Kidney epithelial cell (primary cell): ENCODE data around the gene MRNIP. TPM values are rescaled to one million over a fixed set of nuclear protein-coding genes. Genes with fewer than 3 reads are reported as not detected.

Experiments
- DNase-seq: peaks from one replicate; pipeline ENCODE4 v3.0.0-alpha.2; 2010; ENCODE audit warnings: low read depth
- H3K27me3 ChIP-seq: 2 replicates; pipeline ENCODE4 v1.6.0; 2011; ENCODE audit warnings: low read length; ENCODE audit not compliant: control insufficient read depth, insufficient read depth
- H3K36me3 ChIP-seq: 2 replicates; pipeline ENCODE4 v1.5.1; 2011; ENCODE audit warnings: low read length; ENCODE audit not compliant: control insufficient read depth, insufficient read depth
- H3K4me3 ChIP-seq: 2 replicates; pipeline ENCODE4 v1.5.1; 2011; ENCODE audit warnings: low read depth, mild to moderate bottlenecking, control low read depth, low read length
- total RNA-seq: library from RNA; depleted of rRNA; stranded (reverse); fragments of >200 nt; gene quantifications from 2 replicates; pipeline ENCODE4 v1.2.3, GENCODE V29; 2015
- TF ChIP-seq, protein P1 (sequence below): IDR thresholded peaks from 2 replicates; pipeline ENCODE4 v1.5.1; 2011; ENCODE audit warnings: mild to moderate bottlenecking, moderate library complexity, low read length, control low read depth, inconsistent platforms; ENCODE audit not compliant: insufficient read depth, poor library complexity, severe bottlenecking

The MRNIP gene
- total RNA-seq, 1 donor from 2014 or later: 25.7 TPM

DNA sequence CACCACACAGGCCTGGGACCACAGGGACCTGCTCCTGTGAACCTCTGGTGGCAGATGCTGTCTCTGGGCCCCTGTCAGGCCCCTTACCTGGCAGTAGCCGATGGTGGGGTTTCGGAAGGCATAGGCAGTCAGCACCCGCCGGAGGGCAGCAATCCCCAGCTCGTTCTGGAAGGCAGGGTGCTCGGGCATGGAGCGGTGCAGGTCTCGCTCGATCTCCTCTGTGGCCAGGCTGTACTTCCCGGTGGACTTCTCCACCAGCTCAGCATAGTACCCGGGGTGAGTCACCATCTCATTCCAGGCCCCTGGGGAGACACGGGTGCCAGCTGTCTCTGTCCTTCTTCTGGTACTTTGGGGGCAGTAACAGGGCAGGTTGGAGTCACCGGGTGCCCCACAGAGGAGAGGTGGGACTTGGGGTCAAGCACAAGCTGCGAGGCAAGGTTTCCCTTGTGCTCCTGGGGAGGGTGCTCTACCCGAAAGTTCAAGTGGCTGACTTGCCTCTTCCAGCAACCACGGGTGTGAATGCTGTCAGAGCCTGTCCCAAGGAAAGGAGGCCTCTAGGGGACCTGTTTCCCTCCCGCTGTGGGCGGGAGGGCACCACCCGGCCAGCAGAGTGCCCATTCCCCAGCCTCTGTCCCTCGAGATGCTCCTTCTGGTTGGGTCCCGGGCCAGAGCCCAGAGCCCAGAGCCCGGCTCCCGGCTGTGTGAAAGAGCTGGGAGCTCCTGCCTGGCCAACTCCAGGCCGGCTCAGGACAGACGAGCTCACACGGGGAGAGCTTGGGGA is 19.8 kb upstream of the MRNIP start:
- peaks cover 1% of the 10 kb centered on the region for H3K36me3 ChIP-seq
- no peak for DNase-seq
- TF ChIP-seq, protein P1, sequence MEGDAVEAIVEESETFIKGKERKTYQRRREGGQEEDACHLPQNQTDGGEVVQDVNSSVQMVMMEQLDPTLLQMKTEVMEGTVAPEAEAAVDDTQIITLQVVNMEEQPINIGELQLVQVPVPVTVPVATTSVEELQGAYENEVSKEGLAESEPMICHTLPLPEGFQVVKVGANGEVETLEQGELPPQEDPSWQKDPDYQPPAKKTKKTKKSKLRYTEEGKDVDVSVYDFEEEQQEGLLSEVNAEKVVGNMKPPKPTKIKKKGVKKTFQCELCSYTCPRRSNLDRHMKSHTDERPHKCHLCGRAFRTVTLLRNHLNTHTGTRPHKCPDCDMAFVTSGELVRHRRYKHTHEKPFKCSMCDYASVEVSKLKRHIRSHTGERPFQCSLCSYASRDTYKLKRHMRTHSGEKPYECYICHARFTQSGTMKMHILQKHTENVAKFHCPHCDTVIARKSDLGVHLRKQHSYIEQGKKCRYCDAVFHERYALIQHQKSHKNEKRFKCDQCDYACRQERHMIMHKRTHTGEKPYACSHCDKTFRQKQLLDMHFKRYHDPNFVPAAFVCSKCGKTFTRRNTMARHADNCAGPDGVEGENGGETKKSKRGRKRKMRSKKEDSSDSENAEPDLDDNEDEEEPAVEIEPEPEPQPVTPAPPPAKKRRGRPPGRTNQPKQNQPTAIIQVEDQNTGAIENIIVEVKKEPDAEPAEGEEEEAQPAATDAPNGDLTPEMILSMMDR: no peak
- H3K4me3 ChIP-seq: no peak overlapping the region
- no peaks in the 10 kb centered on the region for H3K27me3 ChIP-seq

DNA sequence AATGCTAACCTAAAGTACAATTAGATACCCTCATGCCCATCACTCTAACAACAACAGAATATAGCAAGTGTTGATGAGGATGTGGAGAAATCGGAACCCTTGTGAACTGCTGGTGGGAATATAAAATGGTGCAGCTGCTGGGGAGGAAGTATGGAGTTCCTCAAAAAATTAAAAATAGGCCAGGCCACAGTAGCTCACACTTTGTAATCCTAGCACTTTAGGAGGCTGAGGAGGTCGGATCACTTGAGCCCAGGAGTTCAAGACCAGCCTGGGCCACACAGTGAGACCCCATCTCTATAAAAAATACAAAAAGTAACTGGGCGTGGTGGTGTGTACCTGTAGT is 18.0 kb upstream of the MRNIP start:
- Histone ChIP-seq H3K36me3 (peaks cover 1% of the 10 kb centered on the region), H3K4me3 (no peak overlapping the region), H3K27me3 (no peaks in the 10 kb centered on the region)
- TF ChIP-seq, protein P1: no peak
- DNase-seq: no peak

DNA sequence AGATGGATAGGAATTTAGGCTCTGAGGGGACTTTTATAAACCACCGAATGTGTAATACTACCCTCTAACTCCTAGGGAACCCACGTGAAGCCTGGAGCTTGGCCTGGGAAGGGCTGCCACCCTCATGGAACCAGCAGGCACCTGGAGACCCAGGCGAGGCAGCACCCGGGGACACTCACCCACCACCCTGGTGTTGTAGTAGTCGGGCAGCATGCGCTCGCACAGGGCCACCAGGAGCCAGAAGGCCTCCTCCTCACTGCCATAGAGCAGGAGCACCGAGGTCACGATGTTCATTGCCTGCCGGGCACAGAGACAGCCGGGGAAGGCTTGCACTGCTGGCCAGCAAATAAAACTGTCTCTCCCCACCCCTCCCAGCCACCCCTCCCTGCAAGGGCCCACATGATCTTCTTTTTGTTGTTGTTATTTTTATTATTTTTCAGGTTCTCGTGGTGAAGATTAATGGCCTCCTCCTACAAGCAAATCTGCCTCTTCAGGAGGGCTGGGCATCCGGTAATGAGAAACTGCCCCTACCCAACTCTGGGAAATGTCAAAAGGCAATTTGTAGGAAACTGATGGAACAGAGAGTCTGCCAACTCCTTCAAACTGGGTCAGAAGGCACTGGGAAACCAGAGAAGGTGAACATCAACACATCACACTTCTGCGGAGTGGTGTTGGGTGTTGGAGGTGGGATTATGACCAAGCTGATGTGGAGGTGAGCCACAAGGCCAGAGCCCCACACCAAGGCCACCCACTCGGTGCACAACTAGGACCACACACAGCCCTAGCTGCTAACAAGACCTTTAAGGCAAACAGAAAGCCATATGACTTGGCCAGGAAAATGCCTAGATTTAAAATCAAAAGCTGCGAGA is 17.4 kb upstream of the MRNIP start:
- DNase-seq: no peak
- peaks cover 1% of the 10 kb centered on the region for H3K36me3 ChIP-seq
- no peaks in the 10 kb centered on the region for H3K27me3 ChIP-seq
- H3K4me3 ChIP-seq: no peak overlapping the region
- TF ChIP-seq, protein P1: no peak

DNA sequence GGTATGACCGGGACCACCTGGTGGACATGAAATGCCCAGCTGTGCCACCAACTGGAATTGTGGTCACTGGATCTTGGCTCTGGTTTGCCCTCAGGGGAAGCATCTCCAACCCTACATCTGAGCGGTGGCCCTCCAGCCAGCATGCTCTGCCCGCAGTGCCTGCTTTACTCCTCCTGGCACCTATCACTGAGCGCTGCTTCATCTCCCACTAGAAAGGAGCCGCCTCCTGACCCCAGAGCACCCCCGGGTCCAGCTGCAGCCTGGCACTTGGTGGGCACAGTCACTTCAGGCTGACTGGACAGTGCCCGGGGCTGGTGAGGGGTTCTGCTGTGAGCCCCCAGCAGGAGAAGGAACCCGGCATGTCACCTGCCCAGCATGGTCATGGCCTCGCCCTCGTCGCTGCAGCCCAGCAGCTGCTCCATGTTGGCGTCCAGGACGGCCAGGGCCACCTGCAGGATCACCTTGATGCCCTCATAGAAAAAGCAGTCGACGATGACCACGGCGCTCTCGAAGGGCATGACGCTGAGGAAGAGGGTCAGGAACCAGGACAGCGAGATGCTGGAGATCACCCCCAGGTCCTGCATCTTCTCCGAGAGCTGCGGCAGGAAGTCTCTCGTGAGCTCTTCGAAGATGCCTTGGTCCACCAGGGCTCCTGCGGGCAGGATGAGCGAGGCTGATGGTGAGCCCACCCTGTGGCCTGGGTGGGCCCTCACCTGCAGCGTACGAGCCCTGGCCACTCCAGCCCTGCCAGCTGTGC is 16.1 kb upstream of the MRNIP start:
- H3K27me3 ChIP-seq: no peaks in the 10 kb centered on the region
- H3K36me3 ChIP-seq: peaks cover 3% of the 10 kb centered on the region
- no peak overlapping the region for H3K4me3 ChIP-seq
- no peak for DNase-seq
- TF ChIP-seq, protein P1: no peak

DNA sequence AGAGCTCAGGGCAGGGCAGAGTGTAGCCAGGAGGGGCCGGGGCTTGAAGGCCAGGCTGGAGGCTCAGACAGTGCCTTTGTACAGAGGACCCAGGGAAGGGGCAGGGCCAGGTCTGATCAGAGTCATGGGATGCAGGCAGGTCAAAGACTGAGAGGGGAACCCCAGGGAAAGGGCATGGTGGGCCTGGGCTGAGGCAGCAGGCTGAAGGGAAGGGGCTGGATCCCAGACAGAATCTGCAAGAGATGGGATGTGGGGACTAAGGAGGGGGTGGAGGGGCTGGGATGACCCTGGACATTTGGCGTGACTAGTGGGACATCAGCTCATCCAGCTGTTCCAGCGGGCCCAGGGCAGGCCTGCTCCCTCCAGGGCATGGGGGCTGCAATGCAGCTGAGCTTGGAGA is 15.5 kb upstream of the MRNIP start:
- Histone ChIP-seq H3K27me3 (no peaks in the 10 kb centered on the region), H3K36me3 (peaks cover 3% of the 10 kb centered on the region), H3K4me3 (no peak overlapping the region)
- DNase-seq: no peak
- TF ChIP-seq, protein P1: no peak
